ENCODE data around the gene RAB40A. TPM values are rescaled to one million over a fixed set of nuclear protein-coding genes. Genes with fewer than 3 reads are reported as not detected.
"Not testable (repeated sequence)": the region's sequence is repeated elsewhere in the genome, so short reads cannot be mapped to it uniquely, and the experiment has no call there.

RAB40A gene
- polyA plus RNA-seq, 3 donors: 0.06 to 0.08 TPM; not detected in 1

- H3K27ac ChIP-seq (ENCODE audit: low read depth, low read length): no peak overlapping the region
Observed at GRCh38 chrX:103477496-103477895, 41.8 kb downstream of the RAB40A start.

DNA sequence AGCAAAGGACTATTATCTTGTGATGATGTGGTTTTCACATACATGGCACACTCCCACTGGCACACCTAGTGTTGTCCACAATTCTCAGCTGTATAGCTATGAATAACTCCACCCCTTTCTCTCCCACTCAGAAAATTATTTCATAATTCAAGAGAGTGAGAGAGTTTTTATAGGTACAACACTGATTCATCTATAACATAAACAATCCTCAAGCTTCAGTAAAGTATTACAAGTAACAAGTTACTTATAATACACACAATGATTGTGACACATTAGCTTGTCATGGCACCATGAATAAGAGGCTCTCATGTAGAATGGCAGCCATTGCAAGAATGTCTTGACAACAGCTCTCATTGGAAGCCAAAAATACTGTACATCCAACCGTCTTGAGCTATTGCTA is 43.9 kb downstream of the RAB40A start:
- no peak overlapping the region for H3K27ac ChIP-seq (ENCODE audit: low read depth, low read length)
- WGBS, 3 donors: 86 to 96% (median 94%) methylated on average over 1 of the region's 1 CpG

- not testable (repeated sequence) for H3K27ac ChIP-seq (ENCODE audit: low read depth, low read length)
- 61 to 89% (median 82%) methylated on average over 6 to 8 of the region's 8 CpGs for WGBS, 3 donors
Observed at GRCh38 chrX:103469977-103470376, 49.3 kb downstream of the RAB40A start.

- no peak overlapping the region for H3K27ac ChIP-seq (ENCODE audit: low read depth, low read length)
- WGBS, 3 donors: 33 to 80% (median 61%) methylated on average over 2 of the region's 2 CpGs
Observed at GRCh38 chrX:103467887-103468286, 51.4 kb downstream of the RAB40A start.

DNA sequence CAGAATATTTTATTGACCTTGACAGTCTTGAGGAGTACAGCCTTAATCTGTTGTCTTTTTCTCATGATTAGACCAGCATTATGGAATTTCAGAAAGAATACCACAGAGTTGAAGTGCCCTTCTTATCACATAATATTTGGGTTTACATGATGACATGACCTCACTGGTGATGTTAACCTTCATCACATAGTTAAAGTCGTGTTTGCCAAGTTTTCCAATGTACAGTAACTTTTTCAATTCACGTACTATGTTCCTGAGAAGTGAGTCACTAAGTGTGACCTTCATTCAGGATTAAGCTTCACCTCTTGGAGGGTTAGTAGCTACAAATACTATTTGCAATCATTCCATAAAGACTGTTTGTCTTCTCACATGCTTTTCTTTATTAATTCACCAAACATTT is 52.1 kb downstream of the RAB40A start:
- WGBS, 3 donors: 51 to 85% (median 63%) methylated on average over 2 of the region's 2 CpGs
- H3K27ac ChIP-seq (ENCODE audit: low read depth, low read length): no peak overlapping the region

DNA sequence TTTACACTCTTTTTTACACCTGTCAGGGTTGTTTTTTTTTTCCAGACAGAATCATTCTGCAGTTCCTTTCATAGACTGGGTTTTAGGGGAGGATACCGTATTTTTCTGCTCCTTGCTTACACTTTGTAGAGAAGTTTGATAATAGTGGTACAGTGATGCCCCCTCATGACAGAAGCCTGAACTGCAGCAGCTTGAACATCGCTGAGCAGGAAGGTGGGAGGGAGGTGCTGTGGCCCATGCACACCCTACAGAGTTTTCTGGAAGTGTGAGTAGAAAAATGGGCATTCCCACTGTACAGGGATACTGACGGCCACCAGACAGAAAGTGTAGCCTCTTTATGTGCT is 54.5 kb downstream of the RAB40A start:
- H3K27ac ChIP-seq (ENCODE audit: low read depth, low read length): no peak overlapping the region
- WGBS, 3 donors: 0 to 8% (median 1%) methylated on average over 3 of the region's 3 CpGs

DNA sequence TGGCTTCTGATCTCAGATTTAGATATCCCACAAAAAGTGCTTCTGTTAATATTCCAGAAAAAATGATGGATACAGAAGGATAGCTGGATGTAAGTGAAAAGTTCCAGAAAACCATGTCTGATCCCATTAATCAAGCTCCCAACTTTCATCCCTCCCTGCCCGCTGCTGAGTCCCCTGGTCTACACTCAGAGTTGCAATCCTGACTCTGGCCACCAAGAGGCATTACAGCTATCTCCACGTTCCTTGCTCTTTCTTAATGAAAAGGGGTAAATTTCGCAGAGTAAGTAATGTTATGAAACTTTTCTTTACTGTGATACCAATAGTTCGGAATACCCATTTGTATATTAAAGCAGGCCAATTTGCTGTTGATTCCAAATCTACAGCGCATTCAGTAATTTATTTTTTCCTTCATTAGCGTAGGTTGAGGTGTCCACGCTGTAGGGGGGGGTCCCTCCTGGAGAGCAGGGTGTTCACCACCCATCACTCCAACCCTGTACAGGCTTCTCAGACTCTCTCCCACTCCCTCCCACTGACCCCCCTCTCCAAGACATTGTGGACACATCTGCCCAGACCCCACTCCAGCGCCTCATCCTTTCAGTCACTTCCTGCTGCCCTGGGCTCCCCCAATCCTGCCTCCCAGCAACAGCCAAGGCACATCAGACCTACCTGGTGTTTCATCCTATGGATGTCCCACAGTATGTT is 55.1 kb downstream of the RAB40A start:
- 17 to 44% (median 30%) methylated on average over 8 of the region's 8 CpGs for WGBS, 3 donors
- H3K27ac ChIP-seq (ENCODE audit: low read depth, low read length): no peak overlapping the region

DNA sequence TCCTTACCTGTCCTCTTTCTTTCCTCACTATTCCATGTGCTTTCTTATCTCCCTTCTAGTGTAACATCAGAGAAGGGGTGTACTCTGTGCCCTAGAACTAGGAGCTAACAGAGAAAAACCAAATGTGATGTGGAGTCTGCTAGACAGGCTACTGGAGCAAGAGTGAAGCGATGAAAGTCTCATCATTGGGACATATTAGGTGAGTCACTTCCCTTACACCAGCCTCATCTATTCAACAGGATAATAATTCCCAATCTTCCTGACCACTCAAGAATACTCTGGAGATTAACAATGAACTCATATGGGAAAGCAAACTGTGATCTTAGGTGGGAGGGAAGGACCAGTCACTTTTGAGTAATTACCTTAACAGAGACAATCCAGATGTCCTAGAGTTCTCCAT is 58.1 kb downstream of the RAB40A start:
- WGBS, 3 donors: 94 to 100% (median 95%) methylated on average over 1 of the region's 1 CpG
- H3K27ac ChIP-seq (ENCODE audit: low read depth, low read length): no peak overlapping the region

DNA sequence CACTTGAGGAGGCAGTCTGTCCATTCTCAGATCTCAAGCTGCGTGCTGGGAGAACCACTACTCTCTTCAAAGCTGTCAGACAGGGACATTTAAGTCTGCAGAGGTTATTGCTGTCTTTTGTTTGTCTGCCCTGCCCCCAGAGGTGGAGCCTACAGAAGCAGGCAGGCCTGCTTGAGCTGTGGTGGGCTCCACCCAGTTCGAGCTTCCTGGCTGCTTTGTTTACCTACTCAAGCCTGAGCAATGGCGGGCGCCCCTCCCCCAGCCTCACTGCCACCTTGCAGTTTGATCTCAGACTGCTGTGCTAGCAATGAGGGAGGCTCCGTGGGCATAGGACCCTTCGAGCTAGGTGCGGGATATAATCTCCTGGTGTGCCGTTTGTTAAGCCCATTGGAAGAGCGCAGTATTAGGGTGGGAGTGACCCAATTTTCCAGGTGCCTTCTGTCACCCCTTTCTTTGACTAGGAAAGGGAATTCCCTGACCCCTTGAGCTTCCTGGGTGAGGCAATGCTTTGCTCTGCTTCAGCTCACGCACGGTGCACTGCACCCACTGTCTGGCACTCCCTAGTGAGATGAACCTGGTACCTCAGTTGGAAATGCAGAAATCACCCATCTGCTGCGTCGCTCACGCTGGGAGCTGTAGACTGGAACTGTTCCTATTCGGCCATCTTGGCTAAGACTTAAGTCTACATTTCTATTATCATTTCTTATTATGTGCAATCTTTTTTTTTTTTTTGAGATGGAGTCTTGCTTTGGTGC is 59.1 kb downstream of the RAB40A start:
- 86 to 93% (median 91%) methylated on average over 12 to 13 of the region's 15 CpGs for WGBS, 3 donors

GRCh38 chrX:103453655-103454054 is 65.6 kb downstream of the RAB40A start:
- no peak overlapping the region for H3K27ac ChIP-seq (ENCODE audit: low read depth, low read length)
- 65 to 74% (median 71%) methylated on average over 2 of the region's 2 CpGs for WGBS, 3 donors

More for the DNA sequence above, 59.1 kb downstream of the RAB40A start:
- H3K27ac ChIP-seq (ENCODE audit: low read depth, low read length): not testable (repeated sequence)

Other genes with a start within 250 kb of the RAB40A start
- under 1 TPM in 2 of 3 donors, not detected in 1; 0.12 to 0.31 TPM for gene TCEAL5, start 242.7 kb downstream of the RAB40A start, polyA plus RNA-seq
- 10 to 100 TPM in 1 of 3 donors, 1 to 10 TPM in 2; 1.1 to 22.9 (median 3.9) TPM for gene BEX2, start 208.5 kb downstream of the RAB40A start, polyA plus RNA-seq
- 10 to 100 TPM in 1 of 3 donors, 1 to 10 TPM in 1, under 1 TPM in 1; 0.53 to 13.8 (median 2.0) TPM for gene TCEAL7, start 189.2 kb downstream of the RAB40A start, polyA plus RNA-seq
- 100 to 1,000 TPM in 1 of 3 donors, 10 to 100 TPM in 2; 29.8 to 205 (median 66.2) TPM for gene TCEAL9, start 163.0 kb downstream of the RAB40A start, polyA plus RNA-seq
- gene BEX3, start 143.0 kb downstream of the RAB40A start, polyA plus RNA-seq: 100 to 1,000 TPM in 1 of 3 donors, 10 to 100 TPM in 2; 46.8 to 174 (median 89.2) TPM
- 100 to 1,000 TPM in 1 of 3 donors, 10 to 100 TPM in 2; 48.9 to 464 (median 89.0) TPM for gene TCEAL4, start 66.0 kb upstream of the RAB40A start, polyA plus RNA-seq
- 100 to 1,000 TPM in 1 of 3 donors, 10 to 100 TPM in 2; 18.5 to 104 (median 18.8) TPM for gene TCEAL3, start 88.5 kb upstream of the RAB40A start, polyA plus RNA-seq
- 10 to 100 TPM; 13.6 to 70.2 (median 20.8) TPM for gene TCEAL1, start 109.5 kb upstream of the RAB40A start, polyA plus RNA-seq
- 100 to 1,000 TPM; 141 to 304 (median 184) TPM for gene MORF4L2, start 167.2 kb upstream of the RAB40A start, polyA plus RNA-seq
- gene TMEM31, start 191.4 kb upstream of the RAB40A start, polyA plus RNA-seq: not detected